HG02885 (cell line): ENCODE data around the gene GRID2.
A peak's percentile ranks its signal among the peaks of the same experiment; 100 is the strongest.
"Not testable (repeated sequence)": the region's sequence is repeated elsewhere in the genome, so short reads cannot be mapped to it uniquely, and the experiment has no call there.

ENCODE experiments used
- ATAC-seq: cut with Tn5 transposase; IDR thresholded peaks from one replicate; pipeline ENCODE4 v1.9.1; 2021; ENCODE audit warnings: mild to moderate bottlenecking; ENCODE audit not compliant: unreplicated experiment, poor library complexity

GRID2 gene

DNA sequence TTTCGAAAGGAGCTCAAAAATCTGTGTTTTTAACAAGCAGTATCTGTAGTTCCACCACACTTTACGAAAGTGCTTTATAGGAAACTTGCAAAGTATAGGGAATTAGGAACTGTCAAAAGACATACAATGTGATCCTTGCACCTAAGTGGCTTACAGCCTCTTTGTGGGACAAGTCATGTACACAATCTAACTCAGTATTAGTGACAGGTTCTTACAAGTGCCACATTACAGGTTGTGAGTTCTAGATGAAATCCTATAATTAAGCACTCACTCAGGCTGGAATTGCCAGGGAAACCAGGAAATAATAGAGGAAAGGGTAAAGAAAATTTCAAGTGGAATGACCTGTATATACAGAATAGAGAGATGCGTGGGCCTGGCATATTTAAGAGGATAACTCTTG, 957.4 kb downstream of the GRID2 start:
- no peak for ATAC-seq

DNA sequence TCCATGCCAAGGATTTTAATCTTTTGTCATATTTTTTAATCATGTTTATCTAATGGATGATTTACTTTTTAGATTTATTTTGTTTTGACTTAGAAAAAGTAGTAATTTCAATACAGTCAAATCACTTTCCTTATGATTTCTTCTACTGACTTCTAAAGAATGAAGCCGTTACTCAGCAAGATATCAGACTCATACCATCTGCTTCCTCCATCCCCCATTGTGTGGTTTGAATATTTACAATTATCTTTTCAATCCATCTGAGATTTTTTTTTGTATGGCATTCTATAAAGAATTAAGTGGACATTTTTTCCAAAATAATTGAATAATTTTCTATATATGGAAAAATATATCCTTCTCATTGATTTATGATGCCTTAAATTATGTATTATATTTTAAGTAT, 959.4 kb downstream of the GRID2 start:
- ATAC-seq, result no peak

DNA sequence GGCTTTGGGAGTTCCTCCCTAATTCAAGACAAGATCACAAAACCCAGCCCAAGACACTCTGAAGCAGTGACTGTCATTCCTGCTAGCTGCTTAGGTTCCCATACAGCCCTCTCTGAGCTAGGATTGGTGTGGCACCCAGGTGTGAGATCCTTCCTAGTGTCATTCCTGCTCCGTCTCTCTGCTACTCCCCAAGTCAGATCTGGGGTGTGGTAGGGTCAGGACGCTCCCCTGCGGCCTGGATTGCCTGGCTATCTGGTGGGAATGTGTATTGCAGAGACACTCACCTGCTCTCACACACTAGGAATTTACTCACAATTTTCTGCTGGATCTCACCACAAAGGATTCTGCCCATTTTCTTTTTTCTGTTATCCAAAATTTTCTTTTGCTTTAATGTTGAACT, 964.0 kb downstream of the GRID2 start:
- ATAC-seq, result no peak

DNA sequence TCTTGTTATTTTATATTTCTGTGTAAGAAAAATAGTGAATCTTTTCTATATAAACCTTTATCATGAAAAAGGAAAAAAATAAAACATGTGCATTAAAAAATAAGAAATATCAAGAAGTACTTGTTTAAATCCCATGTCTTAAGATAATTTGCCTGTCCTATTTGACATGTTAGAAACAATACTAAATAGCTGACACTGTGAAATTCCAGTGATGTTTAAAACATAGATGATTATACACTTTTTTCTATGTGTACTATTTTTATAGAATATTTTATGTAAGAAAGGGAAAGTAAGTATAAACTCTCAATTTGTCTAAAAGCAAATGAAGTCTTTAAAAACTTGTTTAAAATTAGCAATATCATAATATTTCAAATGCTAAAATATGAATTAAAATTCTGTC, 981.6 kb downstream of the GRID2 start:
- no peak for ATAC-seq

DNA sequence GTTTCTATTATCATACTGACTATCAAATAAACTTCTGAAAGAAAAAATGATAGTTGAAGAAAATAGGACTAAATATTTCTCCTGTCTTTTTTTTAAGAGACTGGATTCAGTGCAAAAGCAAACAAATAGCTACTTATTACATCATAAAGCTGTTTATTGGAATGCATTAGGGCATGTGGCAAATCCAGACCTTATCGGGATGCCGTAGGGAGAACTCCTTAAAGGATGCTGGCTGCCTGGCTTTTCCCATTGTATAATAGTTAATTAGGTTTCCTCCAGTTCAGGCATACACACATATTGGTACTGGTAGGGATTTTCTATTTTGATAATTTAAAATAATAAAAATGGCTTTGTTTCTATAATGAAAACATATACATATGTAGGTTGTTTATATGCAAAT, 985.5 kb downstream of the GRID2 start:
- no peak for ATAC-seq

DNA sequence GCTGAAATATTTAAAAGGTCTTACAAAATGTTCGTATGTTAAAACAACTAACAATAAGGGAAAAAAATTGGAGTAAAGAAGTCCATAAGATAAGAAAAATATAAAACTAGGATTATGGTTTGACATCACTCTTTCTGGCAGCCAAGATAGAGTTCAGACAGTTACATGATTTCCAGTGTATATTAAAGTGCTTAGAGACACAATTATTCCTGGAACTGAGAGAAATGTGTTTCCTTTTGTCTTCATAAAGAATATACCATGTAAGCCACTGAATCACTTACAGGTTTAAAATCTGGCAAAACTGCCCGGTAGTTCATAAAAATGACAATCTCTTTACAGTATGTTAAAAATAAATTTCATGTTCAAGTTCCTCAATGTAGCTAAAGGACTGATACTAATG, 986.1 kb downstream of the GRID2 start:
- no peak for ATAC-seq

DNA sequence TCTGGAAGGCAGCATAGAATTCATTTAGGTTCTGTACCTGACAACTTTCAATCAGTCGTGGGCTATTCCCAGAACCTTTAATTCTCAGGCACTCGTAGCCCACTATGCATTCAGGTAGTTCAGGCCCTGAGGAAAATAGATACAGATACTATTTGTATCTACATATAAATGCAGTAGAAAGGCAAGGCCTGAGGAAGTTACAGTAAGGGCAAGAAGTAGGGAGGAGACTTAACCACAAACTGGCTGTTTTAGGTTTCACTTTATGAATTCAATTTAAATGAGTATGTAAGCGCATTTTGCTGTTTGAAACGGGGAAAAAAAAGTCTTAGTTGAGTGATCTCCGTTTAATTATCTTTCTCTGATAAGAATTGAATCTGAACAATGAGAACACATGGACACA, 995.4 kb downstream of the GRID2 start:
- peak; percentile 53 for ATAC-seq

DNA sequence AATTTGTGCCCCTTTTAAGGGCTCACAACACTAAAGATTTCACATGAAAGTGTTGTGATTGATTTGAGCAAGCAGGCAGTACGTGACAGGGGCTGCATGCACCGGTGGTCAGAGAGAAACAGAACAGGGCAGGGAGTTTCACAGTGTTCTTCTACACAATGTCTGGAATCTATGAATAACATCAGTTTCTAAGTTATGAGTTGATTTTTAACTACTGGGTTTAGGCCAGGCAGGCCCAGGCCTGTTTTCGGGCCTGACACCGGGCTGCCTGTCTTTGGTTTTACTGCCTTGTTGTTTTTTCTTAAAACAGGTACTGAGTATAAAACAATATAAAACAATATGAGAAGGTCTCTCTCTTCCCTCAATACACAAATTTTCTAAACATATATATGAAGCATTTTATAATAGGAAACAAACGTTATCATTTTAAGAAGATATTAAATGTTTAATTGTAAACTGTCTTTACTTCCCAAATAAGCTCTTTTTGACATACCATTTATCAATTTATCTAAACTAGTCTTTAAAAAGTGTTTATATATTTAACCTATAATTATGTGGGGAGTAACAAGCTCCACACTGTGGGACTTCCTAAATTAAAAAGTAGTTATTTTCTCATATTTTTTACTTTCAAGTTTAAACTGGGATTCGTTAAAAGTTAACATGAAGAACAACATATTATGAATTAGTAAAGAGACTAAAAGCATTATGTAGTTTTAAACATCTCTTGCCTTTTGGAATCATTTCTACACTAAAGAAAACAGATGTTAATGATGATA, 997.2 kb downstream of the GRID2 start:
- not testable (repeated sequence) for ATAC-seq

DNA sequence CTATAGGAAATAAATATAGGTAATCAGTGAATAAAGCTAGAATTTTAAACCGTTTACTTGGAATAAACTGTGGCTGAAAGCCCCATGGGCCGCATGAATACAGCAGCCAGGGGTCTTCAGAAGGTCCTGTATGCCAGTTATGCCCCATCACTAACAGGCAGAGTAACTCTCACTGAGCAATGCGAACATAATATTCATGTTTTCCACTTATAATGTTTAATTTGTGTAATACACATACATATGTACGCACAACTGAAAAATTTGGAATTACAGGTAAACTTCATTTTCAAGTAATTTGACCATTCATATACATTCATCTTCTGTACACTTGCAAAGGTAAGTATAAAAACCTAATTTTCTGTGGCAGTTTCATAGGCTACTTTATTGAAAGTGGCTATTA, 998.5 kb downstream of the GRID2 start:
- ATAC-seq, result no peak

DNA sequence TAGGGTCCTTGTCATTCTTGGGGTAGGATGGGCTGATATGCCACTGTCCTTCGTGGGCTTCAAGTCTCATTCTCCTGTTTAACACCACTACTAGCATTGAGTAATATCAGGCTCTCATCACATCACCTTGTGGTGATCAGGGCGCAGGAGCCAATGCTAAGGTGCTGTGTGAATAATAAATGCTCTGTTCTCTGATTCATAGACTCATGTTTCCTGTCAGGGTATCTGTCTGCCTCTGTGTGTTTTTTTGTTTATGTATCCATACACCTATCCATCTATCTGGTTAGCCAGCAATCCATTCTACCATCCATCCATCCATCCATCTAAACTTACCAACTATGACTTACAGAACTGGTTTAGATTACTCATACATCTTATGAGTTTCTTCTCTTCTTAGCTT, 999.7 kb downstream of the GRID2 start:
- ATAC-seq, result peak; percentile 37

DNA sequence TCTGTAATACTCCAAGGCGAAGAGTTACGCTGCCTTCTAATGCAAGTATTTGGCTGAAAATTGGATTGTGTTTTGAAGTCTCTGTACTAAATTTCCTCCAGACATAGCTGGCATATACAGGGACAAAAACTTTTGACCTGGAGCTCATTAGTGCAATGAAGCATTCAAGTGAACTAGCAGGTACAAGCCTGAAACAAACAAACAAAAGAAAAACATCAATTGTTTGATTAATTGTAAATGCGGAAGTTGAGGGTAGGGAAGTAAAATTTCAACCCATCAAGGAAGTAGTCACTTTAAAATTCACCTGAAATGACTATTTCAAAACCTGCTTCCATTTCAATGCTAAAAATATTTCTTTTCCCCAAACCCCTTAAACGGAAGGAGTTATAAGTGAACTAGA, 1008.5 kb downstream of the GRID2 start:
- no peak for ATAC-seq

DNA sequence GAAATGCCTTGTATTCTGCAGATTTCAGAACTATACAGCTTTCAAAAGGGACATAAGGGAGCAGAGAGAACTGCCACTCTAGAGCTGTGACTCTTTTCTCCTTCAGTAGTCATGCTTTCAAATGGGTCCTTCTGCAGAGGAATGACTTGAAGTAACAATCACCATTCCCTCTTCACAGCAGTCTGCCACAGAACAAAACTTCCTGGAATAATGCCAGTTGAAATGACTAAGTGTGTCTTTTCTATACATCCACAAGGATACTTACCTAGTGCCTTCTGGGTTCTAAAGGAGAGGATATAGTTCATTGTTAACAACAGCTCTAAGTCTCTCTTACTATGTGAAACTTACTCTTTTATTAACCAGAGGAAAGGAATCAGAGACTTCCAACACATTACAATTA, 1009.4 kb downstream of the GRID2 start:
- no peak for ATAC-seq

DNA sequence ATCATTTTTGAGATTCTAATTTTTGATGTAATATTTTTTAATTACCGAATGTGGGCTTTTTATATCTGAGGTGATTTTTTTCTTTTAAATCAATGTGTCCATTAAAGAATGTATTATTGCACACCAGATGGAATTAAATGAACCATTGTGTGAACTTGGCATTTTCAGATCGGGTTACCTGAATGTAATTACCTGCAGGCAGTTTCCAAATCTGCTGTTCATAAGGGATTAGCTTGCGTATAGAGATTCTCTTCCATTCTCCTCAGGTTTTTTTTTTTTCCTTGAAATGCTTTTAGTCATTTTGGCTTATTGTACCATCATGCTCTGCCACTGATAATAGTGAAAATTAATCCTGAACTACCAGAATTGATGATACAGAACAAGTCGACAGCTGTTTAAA, 1013.3 kb downstream of the GRID2 start:
- no peak for ATAC-seq

DNA sequence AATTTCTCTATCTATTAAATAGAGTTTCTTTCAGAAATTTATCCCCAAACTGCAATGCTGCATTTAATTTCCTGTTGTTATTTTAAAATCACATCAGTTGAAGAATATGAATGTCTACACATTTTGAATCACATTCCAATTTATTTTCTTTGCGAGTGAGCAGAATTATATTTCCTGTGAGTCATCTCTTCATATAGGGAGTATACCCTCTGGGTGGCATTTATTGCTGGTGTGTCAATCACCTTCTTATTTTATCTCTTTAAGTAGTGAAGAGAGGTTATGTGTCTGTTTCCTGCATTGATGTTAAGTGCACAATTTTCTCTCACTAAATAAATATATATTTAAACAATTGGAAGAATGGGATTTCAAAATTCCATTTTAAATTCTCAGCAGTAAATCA, 1013.8 kb downstream of the GRID2 start:
- ATAC-seq, result no peak

DNA sequence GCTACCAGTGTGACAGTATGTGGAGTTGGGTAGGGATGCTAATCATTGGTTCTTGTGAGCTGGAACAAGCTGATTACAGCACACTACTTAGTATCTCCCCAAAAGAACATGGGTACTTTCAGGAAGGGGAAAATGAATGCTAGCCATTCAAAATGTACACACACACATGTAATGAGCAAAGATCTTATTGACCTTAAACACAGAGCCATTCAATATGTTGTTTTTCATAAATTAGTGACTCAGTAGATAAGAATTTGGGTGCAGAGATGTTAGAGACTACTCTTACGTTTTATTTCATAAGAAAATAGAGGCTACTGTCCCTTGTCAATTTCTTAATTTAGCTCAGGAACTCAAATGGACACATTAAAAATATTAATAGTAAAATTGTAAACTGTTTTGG, 1015.3 kb downstream of the GRID2 start:
- no peak for ATAC-seq

DNA sequence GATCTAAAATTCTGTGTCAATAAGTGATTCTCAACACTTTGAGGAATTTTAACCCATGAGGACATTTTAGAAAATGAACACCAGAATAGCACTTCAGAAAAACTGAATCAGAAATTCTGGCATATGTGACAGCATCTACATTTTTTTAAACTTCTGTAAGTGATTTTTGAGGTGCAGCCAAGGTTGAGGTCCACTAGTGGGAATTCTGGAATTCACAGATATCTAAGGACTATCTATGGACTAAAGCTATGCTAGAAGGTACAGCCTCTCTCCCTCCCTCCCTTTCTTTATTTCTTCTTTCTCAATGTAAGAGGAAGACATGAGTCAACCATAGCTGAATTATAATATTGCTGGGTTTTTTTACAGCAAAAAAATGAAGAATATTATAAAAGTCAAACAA, 1016.6 kb downstream of the GRID2 start:
- ATAC-seq, result no peak

DNA sequence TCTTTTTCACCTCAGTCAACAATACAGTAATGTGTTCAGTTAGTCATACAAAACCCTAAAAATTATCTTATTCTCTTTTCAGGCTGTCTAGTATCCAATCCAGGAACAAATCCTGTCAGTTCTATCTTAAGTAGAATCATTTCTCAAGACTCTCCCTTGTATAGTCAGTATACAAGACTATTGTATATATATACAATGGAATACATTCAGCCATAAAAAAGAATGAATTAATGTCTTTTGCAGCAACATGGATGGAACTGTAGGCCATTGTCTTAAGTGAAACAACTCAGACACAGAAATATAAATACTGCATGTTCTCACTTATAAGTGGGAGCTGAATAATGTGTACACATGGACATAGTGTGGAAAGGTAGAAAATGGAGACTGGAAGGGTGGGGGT, 1023.6 kb downstream of the GRID2 start:
- ATAC-seq, result no peak

DNA sequence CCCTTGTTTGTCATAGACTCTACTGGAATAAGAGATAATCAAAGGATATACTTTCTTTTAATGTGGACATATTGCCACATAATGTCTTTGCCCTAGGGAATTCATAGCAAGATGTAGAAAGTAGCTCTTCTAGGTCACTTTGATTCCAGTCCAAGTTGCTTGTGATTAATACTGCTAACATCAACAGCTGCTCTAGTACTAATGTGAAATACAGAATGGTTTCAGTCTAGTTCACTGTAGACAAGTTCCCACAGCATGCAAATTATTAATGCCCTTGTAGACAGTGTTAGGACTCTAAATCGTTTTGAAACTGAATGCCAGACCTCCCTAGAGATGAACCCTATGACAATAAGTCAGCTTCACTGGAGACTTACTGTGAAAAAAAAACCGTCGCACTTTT, 1030.2 kb downstream of the GRID2 start:
- ATAC-seq, result peak; percentile 92

DNA sequence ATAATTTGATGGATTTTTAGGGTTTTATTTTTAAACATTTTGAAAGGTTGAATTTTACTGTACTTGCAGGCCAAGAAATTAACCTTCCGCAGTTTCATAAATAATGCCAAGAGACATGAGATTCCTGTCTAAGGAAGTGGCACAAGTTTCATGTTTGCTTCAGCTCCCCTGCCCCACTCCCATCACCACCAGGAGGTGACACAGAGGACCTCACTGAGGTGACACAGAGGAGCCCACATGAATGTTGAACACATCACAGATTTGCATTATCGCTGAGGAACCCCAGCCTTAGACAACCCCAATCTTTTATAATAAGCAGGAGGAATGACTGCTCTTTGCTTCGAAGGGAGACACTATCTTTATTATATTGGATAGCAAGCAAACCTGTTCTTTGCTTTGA, 1033.4 kb downstream of the GRID2 start:
- ATAC-seq, result no peak

DNA sequence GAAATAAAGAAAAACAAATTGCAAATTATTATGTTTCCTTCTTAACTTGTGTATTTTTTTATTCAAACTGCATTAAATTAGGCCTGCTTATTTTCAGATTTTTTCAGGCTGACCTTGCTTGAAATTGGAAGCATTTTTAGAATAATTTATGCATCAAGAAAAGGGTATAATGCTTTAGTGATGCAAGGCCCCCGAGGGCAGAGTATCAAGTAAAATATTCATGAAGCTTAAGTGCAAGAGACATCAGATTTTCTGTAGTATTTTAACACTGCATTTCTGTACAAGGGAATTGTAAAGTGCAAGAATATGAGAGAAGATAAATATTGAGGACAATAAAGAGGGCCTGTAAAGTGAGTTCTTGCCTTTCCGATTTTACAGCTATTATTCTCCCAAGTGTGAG, 1039.0 kb downstream of the GRID2 start:
- ATAC-seq, result no peak

DNA sequence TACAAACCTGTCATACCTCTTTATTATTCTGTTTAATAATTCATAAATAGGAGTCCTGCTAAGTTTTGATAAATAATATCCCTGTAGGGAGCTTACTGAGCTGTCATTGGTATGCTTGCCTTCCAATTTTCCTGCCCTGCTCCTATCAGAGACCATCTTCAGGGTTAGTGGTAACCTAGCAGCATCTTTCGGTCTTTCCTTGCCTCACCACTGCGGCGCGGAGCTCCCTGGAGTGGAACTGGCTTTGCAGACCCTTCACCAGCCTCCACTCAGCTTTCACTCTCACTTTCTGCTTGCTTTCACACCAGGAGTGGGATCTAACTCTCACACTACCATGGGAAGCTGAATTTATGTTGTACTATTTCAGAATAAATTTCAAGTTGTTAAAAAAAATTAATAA, 1043.1 kb downstream of the GRID2 start:
- no peak for ATAC-seq

DNA sequence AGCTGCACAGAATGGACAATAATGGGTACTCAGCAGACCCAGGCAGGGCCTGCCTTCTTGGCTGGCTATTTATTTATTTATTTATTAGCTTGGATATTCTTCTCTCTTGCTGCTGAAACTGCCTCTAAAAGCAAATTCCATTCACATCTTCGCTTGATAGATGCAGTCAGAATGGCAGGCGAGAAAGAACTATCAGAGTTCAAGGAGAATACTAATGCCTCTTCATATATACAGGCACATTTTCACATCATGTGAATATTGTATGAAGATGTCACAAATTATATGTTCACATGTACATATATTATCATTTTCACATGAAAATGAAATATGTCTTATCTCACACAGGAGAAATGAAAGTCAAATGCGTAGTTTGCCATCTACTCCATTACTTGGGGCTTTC, 1045.1 kb downstream of the GRID2 start:
- ATAC-seq, result no peak

DNA sequence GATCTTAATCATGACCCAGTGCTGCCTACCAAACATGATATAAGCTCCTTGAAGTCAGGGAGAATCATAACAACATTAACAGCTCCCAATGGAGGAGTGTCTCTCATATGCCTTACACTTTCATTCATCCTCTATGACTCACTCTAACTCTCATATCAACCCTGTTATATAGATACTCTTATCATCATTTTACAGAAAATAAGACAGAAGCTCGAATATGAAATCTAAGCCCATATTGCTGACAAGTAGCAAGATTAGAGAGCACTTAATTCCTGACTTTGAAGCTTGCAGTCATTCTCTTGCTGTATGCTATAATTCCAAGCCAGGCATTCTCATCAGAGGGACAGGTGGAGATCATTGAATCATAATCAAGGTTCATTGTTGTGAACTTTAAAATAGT, 1048.1 kb downstream of the GRID2 start:
- ATAC-seq, result no peak
